Mesenteric fat pad (tissue), 1 donor: ENCODE data around the gene MYBPH. TPM values are rescaled to one million over a fixed set of nuclear protein-coding genes. Genes with fewer than 3 reads are reported as not detected.

ENCODE experiments used
- DNase-seq: peaks from one replicate; pipeline ENCODE4 v3.0.0-alpha.2; 2020; ENCODE audit warnings: low spot score
- total RNA-seq: library from RNA; stranded (reverse); fragmentation: NEBNext Ultra II Directional; extraction: Animal tissue kit (Norgen Biotek cat#: 25700); gene quantifications from one replicate; pipeline ENCODE4 v1.2.1, GENCODE V29; 2021
- donor health status: DM: yes; HTN: yes; CAD: no.

Gene MYBPH
- total RNA-seq, 1 donor from 2014 or later = 0.22 TPM

GRCh38 chr1:203150511-203151297 lies 24.9 kb downstream of the MYBPH start:
- DNase-seq = no peak

- no peak for DNase-seq
Measured at GRCh38 chr1:203149188-203149840, 26.3 kb downstream of the MYBPH start.

- DNase-seq = no peak
Measured at GRCh38 chr1:203148579-203148978, 27.0 kb downstream of the MYBPH start.

GRCh38 chr1:203148127-203148526 lies 27.5 kb downstream of the MYBPH start:
- DNase-seq = no peak

DNA sequence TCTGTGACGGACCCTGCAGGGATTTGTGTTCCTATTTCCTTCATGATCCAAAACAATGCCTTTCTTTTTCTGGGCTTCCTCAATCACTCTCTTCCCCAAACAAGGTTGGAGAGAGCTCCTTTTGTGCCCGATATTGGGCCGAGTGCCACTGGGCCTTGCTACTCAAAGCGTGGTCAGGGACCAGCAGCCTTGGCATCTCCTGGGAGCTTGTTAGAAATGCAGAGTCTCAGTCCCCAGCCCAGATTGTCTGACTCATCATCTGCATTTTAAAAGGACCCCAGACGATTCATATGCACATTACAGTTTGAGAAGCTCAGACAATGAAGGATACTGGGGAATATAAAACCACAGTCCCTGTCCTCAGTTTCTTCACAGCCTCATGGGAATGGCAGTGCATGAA lies 28.2 kb downstream of the MYBPH start:
- DNase-seq = no peak

GRCh38 chr1:203146537-203146936 lies 29.1 kb downstream of the MYBPH start:
- no peak for DNase-seq

DNA sequence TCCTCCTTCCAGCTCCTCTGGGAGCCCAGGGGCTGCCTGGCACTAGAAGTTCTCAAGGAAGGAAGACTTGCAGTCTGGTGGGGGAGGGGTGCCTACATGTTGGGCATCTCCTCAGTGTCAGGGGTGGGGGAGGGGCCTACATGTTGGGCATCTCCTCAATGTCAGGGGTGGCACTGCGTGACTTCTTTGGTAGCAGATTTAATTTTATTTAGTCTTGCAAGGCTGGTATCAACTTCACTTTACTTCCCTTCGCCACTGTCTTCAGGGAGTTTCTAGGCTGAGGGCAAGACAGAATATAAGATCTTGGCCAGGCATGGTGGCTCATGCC lies 29.6 kb downstream of the MYBPH start:
- no peak for DNase-seq

DNA sequence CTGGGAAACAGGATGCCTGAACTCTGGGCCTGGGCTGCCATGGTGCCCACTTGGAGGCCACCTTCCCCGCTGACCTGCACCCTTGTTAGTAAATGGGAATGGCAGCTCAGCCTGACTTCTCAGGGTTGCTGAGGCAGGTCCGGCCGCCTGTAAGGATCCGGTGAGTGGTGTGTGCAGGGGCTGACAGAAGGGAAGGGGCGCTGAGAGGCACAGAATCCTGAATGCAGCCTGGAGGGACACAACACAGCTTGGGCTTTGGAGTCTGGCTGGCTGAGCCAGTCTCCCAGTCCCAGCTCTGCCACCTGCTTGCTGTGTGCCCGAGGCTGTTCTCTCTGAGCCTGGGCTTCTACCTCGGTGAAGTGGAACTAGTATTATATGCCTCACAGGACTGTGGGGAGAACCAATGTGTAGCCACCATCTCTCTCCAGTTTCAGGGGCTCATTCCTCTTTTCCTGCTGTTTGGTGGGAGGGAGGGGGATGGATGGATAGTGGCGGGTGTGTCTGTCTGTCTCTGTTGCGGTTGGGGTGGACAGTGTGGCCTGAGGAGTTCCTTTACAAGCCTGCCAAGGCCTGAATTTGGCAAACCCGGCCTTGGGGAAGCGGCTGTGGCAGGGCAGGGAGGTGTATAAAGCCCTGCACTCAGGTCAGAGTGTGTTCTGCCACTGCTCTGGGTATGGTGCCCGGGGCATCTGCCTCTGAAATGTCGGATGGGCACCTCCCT lies 30.1 kb downstream of the MYBPH start:
- no peak for DNase-seq

DNA sequence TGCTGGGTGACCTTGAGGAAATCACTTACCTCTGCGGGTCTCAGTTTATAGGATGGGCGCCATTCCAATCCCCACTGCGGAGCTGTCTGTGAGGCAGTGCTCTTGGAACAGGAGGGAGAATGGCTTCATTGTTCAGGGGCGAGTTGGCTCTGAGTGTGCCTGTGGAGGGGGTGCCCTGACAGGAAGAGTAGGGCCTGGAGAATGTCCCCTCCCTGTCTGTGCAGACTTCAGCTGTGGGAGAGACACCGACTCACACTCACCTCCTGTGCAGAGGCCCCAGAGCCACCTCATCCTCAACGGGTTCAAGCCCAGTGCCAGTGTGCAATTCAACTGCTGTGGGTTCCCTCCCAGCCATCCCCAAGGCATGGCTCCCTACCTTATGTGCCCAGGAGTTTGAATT lies 31.0 kb downstream of the MYBPH start:
- DNase-seq = no peak

- no peak for DNase-seq
Measured at GRCh38 chr1:203143641-203144040, 32.0 kb downstream of the MYBPH start.

GRCh38 chr1:203142684-203143408 lies 32.8 kb downstream of the MYBPH start:
- no peak for DNase-seq

DNA sequence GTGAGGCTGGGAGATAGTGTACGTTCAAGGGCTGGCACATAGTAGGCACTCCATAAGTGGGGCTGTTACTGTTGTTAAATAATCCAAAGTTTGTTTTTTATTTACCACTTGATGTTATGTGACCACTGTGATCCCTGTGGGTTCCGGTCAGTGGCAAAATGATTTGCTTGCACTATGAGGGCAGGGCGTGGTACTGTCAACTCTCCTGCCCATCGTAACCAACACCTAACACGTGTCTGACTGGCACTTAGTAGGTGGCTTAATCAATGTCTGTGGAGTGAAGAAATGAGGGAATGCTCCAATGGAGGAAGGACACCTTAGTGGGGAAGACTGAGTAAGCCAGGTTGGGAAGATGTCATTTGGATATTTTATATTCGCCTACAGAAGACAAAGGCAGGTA lies 33.5 kb downstream of the MYBPH start:
- DNase-seq = no peak

DNA sequence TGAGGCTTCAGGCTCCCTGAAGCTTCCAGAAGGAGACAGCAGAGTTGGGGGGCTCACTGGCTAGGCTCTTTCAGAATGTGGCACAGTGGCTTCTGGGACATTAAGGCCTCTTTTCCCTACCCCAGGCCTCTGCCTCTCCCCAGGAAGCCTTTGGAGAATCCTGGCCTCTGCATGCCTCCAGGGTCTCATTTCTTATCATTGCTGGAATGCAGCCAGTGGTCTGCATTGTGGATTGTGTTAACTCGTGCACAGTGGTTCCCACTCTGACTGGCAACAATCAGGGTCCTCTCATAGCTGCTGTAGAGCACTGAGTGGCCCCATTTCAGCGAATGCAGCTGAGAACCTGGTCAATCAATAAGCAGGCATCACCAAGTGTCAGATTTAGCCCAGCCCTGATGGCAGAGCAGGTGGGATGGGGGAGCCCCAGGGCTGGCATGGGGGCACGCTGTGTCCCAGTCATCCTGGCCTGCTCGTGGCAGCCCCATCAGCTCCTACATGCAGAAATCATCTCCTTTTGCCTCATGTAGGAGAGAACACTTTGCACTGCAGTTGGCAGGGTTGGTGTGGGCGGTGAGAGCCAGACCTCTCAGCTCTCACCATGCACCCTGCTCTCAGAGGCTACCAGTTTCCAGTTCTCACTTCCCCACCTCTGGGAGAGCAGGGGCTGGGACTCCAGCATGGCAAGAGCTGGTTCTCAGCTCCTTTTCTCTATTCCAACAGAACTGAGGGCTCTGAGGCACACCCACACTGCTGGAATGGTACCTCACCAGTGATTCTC lies 34.7 kb downstream of the MYBPH start:
- DNase-seq = no peak

DNA sequence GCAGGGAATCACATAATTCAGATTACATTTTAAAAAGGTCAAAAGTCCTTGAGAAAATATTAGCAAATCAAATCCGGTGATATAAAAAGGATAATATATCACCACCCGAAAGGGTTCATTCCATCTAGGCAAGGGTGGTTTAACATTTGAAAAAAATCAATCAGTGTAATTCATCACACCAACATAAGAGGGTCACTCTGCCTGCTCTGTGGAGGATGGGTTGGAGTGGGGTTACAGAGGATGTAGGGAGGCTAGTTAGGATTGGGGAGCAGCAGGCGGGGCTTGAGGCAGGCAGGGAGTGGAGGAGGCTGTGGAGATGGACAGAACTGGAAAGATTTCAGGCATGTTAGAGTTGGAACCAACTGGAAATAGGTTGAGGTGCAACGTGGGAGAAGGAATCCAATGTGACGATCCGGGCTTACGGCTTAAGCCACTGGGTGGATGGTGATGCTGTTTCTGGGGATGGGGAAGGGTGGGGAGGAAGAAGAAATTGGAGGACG lies 35.6 kb downstream of the MYBPH start:
- no peak for DNase-seq

GRCh38 chr1:203138066-203138465 lies 37.6 kb downstream of the MYBPH start:
- DNase-seq = no peak

DNA sequence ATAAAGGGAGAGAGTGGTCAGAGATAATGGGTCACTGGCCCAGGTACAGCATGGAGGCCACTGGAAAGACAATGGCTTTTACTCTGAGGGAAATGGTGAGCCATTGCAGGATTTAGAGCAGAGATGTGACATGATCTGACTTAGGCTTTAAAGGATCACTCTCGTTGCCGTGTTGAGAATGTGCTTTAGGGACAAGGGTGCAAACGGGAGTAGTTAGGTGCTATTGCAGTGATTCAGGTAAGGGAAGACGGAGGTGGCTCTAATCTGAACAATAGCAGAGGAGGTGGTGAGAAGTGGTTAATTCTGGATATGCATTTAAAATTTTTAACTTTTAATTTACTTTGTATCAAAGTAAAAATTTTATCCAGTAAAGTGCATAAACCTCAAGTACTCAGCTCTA lies 38.3 kb downstream of the MYBPH start:
- no peak for DNase-seq

GRCh38 chr1:203136409-203137042 lies 39.1 kb downstream of the MYBPH start:
- DNase-seq = no peak

- DNase-seq = no peak
Measured at GRCh38 chr1:203135636-203136305, 39.9 kb downstream of the MYBPH start.

DNA sequence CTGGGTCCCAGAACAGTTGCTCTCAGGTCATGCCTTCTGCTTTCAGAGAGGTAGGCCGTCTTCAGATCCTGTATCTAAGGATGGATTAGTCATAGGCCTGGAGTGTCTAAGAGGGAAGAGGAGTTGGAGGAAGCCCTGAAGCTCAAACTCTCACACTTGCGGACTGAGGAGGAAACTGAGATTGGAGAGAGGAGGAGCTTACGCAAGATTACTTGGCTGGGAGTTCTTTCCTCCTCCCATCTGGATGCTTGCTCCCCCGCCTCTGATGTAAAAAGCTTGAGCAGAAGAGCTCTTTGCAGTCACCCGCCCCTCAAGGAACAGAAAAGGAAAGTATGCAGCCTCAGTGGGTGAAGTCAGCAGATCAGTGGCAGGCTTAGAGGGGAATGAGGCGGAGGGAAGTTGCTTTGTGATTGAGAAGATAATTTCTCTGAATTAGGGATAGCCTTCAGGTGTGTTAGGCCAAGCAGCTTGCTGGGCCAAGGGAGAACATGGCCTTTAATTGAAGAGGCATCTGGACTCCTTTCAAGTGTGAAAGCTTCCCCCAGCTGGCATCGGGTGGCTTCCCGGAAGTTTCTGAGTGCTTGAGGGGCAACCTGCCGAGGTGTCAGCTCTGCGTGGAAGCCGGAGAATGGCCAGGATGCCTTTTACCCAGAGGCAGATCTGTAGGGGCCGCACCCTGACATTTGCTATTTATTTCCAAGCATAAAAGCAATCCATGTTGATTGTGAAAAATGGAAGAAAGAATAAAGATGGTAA lies 41.5 kb downstream of the MYBPH start:
- peak; percentile 57 for DNase-seq
